HG03575 (cell line): Measurements from ENCODE around the gene MESP2.
"Not testable (repeated sequence)": the region's sequence is repeated elsewhere in the genome, so short reads cannot be mapped to it uniquely, and the experiment has no call there.

ENCODE experiments used
- ATAC-seq: cut with Tn5 transposase; IDR thresholded peaks from one replicate; pipeline ENCODE4 v1.9.1; 2021; ENCODE audit not compliant: unreplicated experiment, insufficient number of reproducible peaks, low FRiP score; ENCODE audit errors: extremely low read depth

Gene MESP2

GRCh38 chr15:89775815-89776214 lies 317 bp upstream of the MESP2 start:
- ATAC-seq, result no peak

- ATAC-seq, result no peak
Observed at GRCh38 chr15:89777073-89777751, 1.1 kb downstream of the MESP2 start.

GRCh38 chr15:89777782-89778380 lies 1.7 kb downstream of the MESP2 start:
- no peak for ATAC-seq

GRCh38 chr15:89778861-89779260 lies 2.7 kb downstream of the MESP2 start:
- ATAC-seq, result no peak

DNA sequence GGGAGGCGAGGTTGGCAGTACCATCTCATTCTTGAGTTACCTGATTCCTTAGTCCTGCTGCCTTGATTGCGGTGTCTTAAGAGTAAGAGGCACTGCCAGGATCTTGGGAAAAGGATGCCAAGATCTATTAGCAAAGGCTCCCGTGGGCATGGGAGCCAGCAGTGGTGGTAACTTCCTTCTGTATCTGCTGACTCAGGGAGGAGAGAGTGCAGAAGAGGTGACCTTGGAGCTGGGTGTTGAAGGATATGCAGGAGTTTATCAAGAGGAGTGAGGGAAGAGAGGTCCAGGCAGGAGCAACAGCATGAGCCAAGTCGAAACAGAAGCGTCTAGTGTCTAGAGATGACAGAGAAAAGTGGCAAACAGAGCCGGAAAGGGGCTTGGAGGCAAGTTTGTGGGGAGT lies 4.5 kb downstream of the MESP2 start:
- ATAC-seq, result no peak

GRCh38 chr15:89781055-89781454 lies 4.9 kb downstream of the MESP2 start:
- no peak for ATAC-seq

GRCh38 chr15:89781891-89782618 lies 5.9 kb downstream of the MESP2 start:
- no peak for ATAC-seq

GRCh38 chr15:89782619-89782950 lies 6.5 kb downstream of the MESP2 start:
- ATAC-seq, result not testable (repeated sequence)

DNA sequence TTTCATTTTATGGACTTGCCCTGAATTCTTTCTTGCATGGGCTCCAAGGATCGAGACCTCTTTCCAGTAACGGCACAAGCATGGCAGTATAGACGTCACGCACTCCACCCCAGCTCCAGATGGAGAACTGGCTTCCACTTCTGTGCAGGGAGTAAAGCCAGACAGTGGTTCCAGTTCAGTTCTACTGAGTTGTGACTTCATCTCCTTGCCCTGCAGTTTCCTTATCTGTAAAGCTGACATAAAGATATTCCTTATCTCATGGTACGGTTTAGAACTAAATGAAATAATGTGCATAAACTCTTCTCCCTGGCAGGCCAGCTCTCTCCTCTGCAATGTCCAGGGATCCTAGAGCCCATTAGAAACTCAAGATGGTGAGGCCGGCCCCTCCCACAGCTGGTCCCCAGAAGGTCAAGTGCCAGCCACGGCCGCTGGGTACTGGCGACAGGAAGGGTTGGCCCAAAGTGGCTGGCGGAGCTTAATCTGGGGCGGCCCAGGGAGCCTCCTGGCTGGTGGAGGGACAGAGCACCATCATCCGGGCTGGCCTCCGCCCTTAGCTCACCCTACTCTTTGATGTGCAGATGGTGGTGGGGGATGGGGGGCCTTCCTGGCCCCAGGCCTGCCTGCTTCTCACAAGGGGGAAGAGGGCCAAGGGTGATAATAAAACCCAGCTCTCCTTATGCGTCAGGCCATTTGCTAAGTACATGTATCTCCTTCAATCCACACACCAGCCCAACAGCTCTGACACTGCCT lies 7.2 kb downstream of the MESP2 start:
- ATAC-seq, result no peak

DNA sequence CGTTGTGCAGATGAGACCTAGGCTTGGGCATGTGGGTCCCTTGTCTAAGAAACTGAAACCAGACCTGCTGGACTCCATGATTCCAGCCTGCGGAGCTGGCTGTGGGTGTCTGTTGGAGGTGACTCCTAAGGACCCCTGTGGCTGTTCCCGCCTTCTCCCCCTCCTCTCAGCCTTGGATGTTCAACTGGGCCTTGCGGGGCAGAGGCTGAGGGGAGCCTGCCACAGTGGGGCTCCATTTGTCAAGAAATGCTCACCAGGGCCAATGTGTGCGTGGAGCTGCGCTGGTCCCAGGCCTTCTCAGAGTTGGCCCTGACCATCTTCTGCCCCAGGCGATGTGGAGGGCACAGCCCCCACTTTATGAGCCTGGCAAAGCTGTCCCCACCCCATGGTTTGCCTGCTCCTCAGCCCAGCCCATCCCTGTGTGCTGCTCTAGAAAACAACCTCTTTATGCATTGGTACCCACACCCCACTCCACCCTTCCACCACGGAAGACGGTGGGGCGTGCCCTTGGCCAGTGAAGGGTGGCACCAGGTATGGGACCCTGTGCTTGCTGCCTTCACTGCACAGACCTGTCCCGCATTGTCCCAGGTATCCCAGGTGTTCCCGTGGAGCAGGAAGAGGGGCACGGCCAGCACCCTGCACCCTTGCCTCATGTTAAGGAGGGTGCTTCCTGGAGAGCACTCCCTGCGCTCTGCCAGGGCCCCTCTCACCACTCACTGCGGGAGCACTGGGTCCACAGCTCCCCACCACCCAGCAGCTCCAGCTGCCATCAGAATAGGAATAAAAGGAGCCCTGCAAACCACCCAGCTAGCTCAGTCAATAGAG lies 7.9 kb downstream of the MESP2 start:
- no peak for ATAC-seq

DNA sequence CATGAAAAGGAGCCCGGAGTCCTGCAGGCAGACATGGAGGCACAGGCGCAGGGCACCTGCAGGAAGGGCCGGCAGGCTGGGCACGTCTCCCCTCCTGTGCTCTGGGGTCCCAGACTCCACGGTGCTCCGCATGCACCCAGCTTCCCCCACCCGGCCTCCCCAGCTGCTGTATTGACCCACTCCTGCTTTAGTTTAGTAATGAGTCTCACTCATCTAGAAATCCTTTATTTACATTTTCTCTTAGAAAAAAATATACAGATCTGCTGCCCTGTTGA lies 8.5 kb downstream of the MESP2 start:
- ATAC-seq, result no peak

DNA sequence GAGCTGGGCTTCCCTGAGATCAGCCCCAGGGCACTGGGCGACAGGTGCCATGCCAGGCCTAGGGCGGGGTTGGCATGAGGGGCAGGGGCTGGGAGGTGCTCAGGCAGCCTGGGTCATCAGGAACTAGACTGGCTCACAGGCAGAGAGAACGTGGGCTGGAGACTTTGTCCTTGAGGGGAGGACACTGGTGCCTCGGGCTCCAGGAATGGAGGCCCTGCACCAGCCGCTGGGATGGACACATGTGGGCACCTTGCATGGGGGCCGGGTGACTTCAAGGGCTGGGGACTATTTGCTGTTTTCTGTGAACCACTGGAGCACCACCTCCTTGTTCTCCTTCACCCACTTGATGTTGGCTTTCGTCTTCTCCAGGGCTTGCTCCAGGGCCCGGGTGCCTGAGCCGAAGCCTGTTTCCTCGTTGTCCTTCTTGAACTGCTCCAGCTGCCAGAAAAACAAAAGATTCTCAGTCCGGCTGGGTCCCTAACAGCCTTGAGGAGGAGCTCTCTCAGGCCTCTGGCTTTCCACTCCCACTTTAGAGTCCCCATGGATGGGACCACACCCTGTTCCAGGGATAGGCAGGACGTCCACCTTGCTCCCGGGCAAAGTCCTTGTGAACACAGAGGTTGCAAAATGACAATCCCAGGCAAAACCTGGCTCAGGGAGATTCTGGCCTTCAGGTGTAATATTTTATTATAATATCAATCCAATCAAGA lies 9.1 kb downstream of the MESP2 start:
- ATAC-seq, result no peak

DNA sequence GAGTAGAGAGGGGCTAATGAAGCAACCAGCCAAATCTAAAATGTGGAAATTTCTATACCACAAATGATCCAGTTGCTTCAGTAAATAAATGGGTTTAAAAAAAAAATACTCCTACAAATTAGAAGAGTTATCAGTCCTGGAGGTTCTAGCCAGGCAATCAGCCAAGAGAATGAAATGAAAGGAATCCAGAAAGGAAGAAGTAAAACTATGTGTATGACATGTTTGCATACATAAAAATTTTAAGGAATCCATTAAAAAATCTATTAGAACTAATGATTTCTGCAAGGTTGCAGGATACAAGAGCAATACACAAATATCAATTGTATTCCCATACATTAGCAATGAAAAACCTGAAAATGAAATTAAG lies 9.6 kb downstream of the MESP2 start:
- ATAC-seq, result no peak

- ATAC-seq, result no peak
Observed at GRCh38 chr15:89787944-89788343, 11.8 kb downstream of the MESP2 start.

DNA sequence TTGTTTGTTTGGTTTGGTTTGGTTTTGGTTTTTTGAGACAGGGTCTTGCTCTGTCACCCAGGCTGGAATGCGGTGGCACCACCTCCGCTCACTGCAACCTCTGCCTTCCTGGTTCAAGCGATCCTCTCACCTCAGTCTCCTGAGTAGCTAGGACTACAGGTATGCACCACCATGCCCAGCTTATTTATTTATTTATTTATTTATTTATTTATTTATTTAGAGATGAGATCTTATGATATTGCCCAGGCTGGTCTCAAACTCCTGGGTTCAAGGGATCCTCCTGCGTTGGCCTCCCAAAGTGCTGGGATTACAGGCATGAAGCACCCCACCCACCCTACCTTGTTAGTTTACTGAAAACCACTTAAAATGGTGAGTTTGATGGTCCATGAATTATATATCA lies 12.5 kb downstream of the MESP2 start:
- not testable (repeated sequence) for ATAC-seq

GRCh38 chr15:89790206-89790605 lies 14.1 kb downstream of the MESP2 start:
- ATAC-seq, result no peak

- ATAC-seq, result no peak
Observed at GRCh38 chr15:89790661-89791060, 14.5 kb downstream of the MESP2 start.

GRCh38 chr15:89792106-89792805 lies 16.1 kb downstream of the MESP2 start:
- no peak for ATAC-seq
